GF-D8 (cell line): Measurements from ENCODE around the gene NUP58.
"Not testable (repeated sequence)": the region's sequence is repeated elsewhere in the genome, so short reads cannot be mapped to it uniquely, and the experiment has no call there.

Experiments used
- DNase-seq: peaks from one replicate; lab custom pipeline; 2025; lab: John Stamatoyannopoulos, UW

Gene NUP58

GRCh38 chr13:25302121-25302520, 696 bp downstream of the NUP58 start:
- peak; percentile 43 for DNase-seq

GRCh38 chr13:25306671-25307464, 5.4 kb downstream of the NUP58 start:
- DNase-seq = no peak

- no peak for DNase-seq
Observed at GRCh38 chr13:25310891-25311290, 9.5 kb downstream of the NUP58 start.

GRCh38 chr13:25318946-25319345, 17.5 kb downstream of the NUP58 start:
- not testable (repeated sequence) for DNase-seq

GRCh38 chr13:25319771-25320170, 18.3 kb downstream of the NUP58 start:
- no peak for DNase-seq

- no peak for DNase-seq
Observed at GRCh38 chr13:25324100-25324499, 22.7 kb downstream of the NUP58 start.

GRCh38 chr13:25329706-25330105, 28.3 kb downstream of the NUP58 start:
- DNase-seq = no peak

- DNase-seq = no peak
Observed at GRCh38 chr13:25330541-25330940, 29.1 kb downstream of the NUP58 start.

- DNase-seq = no peak
Observed at GRCh38 chr13:25335856-25336255, 34.4 kb downstream of the NUP58 start.

GRCh38 chr13:25345576-25345975, 44.2 kb downstream of the NUP58 start:
- no peak for DNase-seq

GRCh38 chr13:25347151-25347550, 45.7 kb downstream of the NUP58 start:
- DNase-seq = no peak

GRCh38 chr13:25351404-25351803, 50.0 kb downstream of the NUP58 start:
- DNase-seq = no peak

- DNase-seq = no peak
Observed at GRCh38 chr13:25352230-25352629, 50.8 kb downstream of the NUP58 start.

GRCh38 chr13:25352806-25353205, 51.4 kb downstream of the NUP58 start:
- DNase-seq = no peak

GRCh38 chr13:25353344-25353743, 51.9 kb downstream of the NUP58 start:
- DNase-seq = no peak

GRCh38 chr13:25354377-25354776, 53.0 kb downstream of the NUP58 start:
- no peak for DNase-seq

- DNase-seq = not testable (repeated sequence)
Observed at GRCh38 chr13:25360443-25360842, 59.0 kb downstream of the NUP58 start.

GRCh38 chr13:25365720-25366235, 64.4 kb downstream of the NUP58 start:
- no peak for DNase-seq

GRCh38 chr13:25371158-25371874, 69.9 kb downstream of the NUP58 start:
- no peak for DNase-seq

- no peak for DNase-seq
Observed at GRCh38 chr13:25371875-25372283, 70.5 kb downstream of the NUP58 start, which contains the start of gene ATP8A2. ATP8A2 (plus strand) TSS chr13:25371974; CDS start chr13:25372213, 239 bp downstream.

- DNase-seq = no peak
Observed at GRCh38 chr13:25372284-25373081, 71.1 kb downstream of the NUP58 start.

- no peak for DNase-seq
Observed at GRCh38 chr13:25375727-25376358, 74.4 kb downstream of the NUP58 start.
